ENCODE data around the gene MCTS1.
"Not testable (repeated sequence)": the region's sequence is repeated elsewhere in the genome, so short reads cannot be mapped to it uniquely, and the experiment has no call there.

Gene MCTS1

GRCh38 chrX:120603707-120604360 lies at the start of gene MCTS1:
Gene MCTS1, plus strand, starts transcription at chrX:120604101. Its CDS starts 136 bp downstream, at chrX:120604237.
- DNase-seq: peak; percentile 68 to 79

- DNase-seq: no peak
Observed at GRCh38 chrX:120556251-120556650, 47.6 kb upstream of the MCTS1 start.

- DNase-seq: no peak
Observed at GRCh38 chrX:120559804-120560203, 44.1 kb upstream of the MCTS1 start.

DNA sequence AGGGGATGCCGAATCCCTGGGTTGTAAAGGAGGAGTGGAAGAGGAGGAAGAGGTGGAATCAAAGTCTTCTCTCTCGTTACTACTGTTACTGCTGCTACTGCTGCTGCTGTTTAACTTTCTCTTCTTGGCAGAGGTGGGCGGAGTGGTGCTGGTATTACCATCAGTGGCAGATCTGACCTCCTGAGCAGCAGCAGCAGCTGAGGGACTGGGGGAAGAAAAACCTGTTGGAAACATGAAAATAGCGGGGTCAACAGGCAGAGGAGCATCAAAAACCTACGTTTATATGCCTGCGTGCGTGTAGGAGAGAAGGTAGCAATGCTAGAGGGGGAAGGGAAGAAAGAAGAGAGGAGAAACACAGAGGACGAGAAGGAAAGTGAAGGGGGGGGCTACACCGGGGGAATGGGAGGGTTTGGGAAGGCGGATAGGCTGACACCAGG lies 43.5 kb upstream of the MCTS1 start:
- DNase-seq: peak; percentile 31 to 45

- peak; percentile 88 to 91 for DNase-seq
Observed at GRCh38 chrX:120560842-120561633, 42.9 kb upstream of the MCTS1 start, which contains the start of gene CUL4B. Gene CUL4B, minus strand, starts transcription at chrX:120560962. Its CDS starts 324 bp downstream, at chrX:120560638.

DNA sequence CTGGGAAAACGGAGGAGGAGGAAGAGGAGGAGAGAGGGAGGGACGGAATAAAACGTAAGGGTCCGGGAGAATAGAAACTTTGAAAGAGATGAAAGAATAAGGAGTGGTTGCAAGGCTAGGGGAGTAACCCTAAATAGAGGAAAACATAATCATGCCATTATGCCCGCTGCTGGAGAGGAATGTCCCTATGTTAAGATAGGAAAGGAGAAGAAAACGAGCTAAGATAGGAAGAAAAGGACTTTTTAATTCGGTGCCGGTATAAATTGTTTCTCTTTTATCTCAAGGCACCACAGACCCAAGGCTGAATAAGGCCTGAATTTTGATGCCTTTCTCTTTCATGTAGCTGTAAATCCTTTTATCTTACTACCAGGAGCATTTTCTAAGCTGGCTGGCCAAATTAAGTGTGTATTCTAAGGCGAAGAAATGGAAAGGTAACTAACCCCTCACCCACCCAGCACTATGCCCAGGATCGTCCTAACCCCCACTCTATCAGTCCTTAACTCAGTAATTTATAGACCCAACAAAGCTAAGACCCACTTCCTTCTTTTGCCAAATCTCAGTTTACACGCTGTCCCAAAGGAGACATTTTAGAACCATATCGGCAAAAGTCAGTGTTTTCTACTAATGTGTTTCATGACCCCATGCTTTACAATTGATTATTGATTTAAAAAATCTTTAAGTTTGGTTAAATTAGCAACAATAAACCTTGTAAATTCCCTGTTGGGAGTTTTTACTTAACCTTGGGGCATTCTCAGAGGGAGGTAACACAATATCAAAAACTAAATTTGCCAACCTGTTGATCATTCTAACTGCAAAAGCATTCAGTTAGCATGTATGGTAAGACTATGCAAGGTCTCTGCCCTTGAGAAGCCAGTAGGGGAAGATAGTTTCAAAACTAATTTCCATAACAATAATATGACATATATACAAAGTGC lies 42.0 kb upstream of the MCTS1 start:
- no peak for DNase-seq

- DNase-seq: no peak
Observed at GRCh38 chrX:120562569-120562926, 41.4 kb upstream of the MCTS1 start.

DNA sequence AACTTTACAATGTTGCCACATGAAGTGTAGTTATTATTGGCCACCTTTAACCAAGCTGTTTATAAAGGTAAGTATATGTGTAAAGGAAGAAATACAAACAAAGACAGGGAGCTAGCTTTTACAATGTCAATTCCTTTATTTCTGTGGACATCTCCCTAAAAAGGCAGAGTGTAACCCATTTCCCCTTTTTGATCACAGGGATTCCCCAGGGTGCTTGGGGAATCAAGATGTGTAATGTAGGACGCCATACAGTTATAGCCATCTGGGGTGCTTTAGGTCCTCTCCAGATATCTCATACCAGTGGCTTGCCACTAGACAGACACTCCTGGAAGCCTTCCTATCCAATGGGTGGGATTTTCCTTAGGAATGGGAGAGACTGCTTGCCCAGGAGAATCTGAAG lies 39.0 kb upstream of the MCTS1 start:
- DNase-seq: no peak

GRCh38 chrX:120566817-120567216 lies 37.1 kb upstream of the MCTS1 start:
- DNase-seq: no peak

DNA sequence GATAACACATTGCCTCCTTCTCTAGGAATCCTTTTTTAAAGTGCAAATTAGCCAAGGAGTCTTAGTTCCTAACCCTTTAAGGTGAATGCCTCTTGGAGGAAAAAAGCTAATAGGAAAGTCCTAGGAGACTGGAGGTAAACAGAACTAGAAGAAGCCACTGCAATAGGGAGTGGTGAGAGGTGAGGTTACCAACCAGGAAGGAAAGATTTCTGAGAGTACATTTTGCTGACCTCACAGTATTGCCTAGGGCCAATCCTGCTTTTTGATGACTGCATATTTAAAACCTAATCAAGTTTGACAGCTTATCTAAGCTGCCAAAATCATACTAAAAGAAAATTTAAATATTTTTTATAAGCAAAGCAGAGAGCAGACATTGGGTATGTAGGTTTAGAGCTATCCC lies 35.9 kb upstream of the MCTS1 start:
- no peak for DNase-seq

DNA sequence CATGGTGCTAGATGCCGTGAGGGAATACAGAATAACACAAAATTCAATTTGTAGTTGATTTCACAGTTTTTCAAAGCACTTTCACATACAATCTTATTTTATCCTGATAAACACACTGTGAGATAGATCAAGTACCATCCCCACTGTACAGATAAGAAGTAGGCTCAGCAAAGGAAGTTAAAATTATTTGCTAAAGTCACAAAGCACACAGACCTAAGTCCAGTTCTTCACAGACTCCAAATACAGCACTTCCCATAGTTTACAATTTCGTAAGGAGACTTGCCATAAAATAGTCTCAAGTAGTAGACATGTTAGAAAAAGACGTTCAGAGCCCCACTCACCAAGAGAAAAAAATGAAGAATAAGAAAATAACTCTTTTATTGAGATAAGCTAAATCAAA lies 35.3 kb upstream of the MCTS1 start:
- DNase-seq: no peak

DNA sequence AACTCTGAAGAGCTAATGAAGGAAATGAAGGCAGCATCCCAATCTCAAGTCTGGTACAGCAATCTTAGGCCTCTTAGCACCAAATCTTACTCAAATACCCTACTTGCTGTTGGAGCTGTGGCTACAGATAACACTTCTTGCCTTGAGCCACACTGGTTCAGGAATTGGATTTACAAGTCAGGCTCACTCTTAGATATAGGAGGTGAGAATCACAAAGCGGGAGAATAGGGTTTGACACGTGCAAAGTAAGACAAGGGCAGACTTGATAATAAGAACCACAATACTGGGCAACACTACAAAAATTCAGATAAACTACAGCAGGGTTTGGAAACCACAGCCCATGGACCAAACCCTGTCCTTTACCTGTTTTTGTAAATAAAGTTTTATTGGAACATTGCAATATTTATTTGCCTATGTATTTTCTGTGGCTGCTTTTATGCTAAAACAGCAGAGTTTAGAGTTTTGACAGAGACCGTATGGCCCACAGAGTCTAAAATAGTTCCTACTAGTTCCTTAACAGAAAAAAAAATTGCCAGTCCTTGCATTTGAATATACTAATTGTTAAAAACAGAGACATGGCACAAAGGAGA lies 33.8 kb upstream of the MCTS1 start:
- no peak for DNase-seq

DNA sequence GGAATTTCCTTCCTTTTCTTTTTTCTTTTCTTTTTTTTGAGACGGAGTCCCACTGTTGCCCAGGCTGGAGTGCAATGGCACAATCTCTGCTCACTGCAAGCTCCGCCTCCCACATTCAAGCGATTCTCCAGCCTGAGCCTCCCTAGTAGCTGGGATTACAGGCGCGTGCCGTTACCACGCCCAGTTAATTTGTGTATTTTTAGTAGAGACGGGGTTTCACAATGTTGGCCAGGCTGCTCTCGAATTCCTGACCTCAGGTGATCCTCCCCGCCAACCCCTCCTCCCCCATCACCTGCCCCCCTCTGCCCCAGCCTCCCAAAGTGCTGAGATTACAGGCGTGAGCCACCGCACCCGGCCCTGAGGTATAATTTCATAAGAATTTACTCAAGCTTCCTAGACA lies 30.1 kb upstream of the MCTS1 start:
- not testable (repeated sequence) for DNase-seq

GRCh38 chrX:120575379-120576114 lies 28.4 kb upstream of the MCTS1 start:
- DNase-seq: no peak

GRCh38 chrX:120585702-120586101 lies 18.2 kb upstream of the MCTS1 start:
- no peak for DNase-seq

- DNase-seq: peak; percentile 6 to 22
Observed at GRCh38 chrX:120604361-120604782, 471 bp downstream of the MCTS1 start.

GRCh38 chrX:120612086-120612485 lies 8.2 kb downstream of the MCTS1 start:
- DNase-seq: no peak

DNA sequence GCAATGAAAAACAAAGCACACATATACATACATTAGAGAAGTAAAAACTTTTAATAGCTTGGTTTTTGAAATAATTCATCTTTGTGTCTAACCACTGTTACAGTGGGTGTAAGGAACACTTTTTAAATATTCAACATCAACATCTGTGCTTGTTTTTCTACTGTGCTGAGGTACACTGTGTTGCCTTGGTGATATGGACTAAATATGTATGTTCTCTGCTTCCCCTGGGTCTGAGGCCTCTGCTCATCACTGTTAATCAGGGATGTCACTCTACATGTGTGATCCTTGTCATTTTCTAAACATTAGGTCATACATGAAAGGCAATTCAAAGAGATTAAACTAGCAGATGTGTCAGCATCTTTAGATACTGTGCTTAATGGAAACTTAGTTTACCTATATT lies 10.9 kb downstream of the MCTS1 start:
- no peak for DNase-seq

DNA sequence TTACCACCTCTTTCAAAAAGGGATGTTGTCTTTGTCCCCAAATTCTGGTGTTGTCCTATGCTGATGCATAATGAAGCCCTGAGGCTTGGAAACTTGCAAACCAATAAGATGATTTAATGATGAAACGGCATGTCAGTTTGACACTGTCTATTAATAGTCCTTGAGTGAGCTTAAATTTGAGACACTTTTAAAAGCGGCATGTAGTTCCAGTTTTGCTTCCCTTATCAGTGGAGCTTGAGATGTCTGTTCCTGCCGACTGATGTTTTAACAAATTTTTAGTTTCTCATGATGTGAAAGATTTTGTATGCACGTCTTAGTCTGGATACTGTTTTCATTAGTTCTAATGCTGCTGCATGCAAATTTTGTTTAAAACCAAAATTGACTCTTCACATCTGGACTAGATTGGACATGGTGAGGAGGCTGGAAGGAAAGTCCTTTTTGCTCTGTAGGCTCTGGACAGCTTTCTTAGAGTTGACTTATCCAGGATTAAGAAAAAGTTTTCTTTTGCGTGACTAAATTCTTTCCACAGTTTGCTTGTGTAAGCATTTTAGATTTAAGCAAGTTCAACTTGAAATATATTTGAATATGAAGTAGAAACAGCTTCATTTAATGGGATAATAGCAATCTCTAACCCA lies 14.2 kb downstream of the MCTS1 start:
- no peak for DNase-seq

DNA sequence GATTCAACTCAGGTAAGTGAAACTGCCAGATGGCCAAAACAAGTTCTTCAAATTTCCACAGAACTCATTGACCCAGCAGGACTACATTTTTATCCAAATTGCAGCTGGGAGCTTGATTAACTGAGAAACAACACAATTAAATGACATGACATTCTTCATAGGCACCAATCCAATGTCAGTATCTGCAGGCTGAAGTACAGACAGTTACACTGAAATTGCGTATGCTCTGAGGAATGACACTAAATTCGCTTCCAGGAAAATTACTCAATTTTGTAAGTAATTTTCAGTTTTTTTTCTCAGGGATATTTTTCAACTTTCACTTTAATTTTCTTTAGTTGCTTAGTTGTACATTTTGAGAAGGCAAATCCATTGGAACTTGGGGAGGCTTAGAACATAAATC lies 21.5 kb downstream of the MCTS1 start:
- DNase-seq: no peak
